Measurements from ENCODE around the gene CNGA1.
A peak's percentile ranks its signal among the peaks of the same experiment; 100 is the strongest.
"Not testable (repeated sequence)": the region's sequence is repeated elsewhere in the genome, so short reads cannot be mapped to it uniquely, and the experiment has no call there.

Gene CNGA1

GRCh38 chr4:48028696-48029095, 12.2 kb upstream of the CNGA1 start:
- no peak for DNase-seq

GRCh38 chr4:48027653-48028052, 11.2 kb upstream of the CNGA1 start:
- DNase-seq = no peak

DNA sequence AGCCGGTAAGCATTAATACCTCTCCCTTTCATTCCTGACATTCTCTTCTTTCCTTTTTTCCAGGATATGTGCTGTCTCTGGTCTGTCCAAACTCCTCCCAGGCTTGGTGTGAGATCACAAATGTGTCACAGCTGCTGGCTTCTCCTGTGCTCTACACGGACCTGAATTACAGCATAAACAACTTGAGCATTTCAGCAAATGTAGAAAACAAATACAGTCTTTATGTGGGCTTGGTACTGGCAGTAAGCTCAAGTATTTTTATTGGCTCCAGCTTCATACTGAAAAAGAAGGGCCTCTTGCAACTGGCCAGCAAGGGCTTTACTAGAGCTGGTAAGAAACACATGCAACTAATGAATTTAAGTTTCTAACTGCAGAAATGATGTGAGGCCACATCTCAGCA, 8.5 kb upstream of the CNGA1 start:
- no peak for DNase-seq

- DNase-seq = no peak
Observed at GRCh38 chr4:48024522-48024921, 8.0 kb upstream of the CNGA1 start.

GRCh38 chr4:48022192-48022799, 5.8 kb upstream of the CNGA1 start:
- DNase-seq = no peak

GRCh38 chr4:48021100-48021499, 4.6 kb upstream of the CNGA1 start:
- DNase-seq = no peak

GRCh38 chr4:48018112-48018511, 1.6 kb upstream of the CNGA1 start:
- no peak for DNase-seq

GRCh38 chr4:48017108-48017571, 659 bp upstream of the CNGA1 start:
- peak; percentile 25 to 57 for DNase-seq

GRCh38 chr4:48015678-48016077, 803 bp downstream of the CNGA1 start:
- DNase-seq = no peak

DNA sequence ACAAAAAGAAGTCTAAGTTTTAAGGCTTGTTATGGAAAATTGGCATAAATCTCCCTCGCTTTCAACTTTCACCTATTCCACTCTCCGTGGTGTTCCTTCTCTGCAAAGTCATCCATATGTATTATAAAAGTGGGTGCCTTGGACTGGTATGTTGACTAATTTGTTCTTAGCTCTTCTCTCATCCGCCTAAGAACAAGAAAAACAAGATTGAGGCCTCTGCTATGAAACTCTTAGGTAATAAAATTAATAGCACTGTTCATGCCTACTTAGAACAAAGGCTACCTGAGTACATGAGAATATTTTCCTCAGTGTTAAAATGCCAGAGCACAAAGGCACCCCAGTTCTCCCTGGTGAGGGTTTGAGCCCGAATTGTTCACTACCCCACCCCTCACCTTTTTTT, 1.3 kb downstream of the CNGA1 start:
- DNase-seq = no peak

GRCh38 chr4:48012824-48013223, 3.7 kb downstream of the CNGA1 start:
- no peak for DNase-seq

DNA sequence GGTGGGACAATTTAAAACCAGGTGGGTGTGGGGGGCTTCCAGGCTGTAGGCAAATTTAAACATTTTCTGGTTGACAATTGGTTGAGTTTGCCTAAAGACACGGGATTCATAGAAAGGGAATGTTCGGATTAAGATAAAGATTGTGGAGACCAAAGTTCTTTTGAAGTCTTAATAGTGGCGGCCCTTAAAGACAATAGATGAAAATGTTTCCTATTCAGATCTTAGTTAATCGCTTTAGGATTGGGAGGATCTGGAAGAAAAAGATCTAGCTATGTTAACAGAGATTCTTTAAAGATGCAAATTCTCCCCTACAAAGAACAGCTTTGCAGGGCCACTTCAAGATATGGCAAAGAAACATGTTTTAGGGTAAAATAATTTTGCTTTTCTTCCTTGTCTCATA, 4.8 kb downstream of the CNGA1 start:
- DNase-seq = no peak

GRCh38 chr4:48010906-48011305, 5.6 kb downstream of the CNGA1 start:
- DNase-seq = not testable (repeated sequence)

DNA sequence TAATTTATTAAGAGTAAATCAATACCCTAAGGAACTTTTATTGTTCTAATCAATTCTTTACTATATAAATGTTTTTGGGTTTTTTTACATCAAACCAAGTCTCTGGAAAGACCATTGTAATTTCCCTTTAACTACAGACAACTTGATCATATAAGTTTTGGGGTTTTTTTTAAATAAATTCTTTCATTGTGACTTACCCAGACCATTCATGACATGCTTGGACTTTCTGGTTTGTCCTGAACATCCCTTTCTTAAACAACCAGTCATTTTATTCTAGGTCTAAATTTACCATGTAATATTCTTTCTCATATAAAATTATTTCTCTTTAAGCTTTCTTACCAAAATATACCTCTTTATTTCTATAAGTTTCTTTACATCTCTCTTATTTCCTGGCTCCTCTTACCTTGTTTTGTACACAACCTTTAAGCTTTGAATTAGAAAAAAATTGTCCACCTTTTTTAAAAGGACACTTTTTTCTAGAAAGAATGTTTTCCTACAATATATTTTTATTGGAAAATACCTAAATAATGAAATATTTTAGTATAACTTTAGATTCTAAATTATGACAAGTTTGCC, 8.4 kb downstream of the CNGA1 start:
- no peak for DNase-seq

DNA sequence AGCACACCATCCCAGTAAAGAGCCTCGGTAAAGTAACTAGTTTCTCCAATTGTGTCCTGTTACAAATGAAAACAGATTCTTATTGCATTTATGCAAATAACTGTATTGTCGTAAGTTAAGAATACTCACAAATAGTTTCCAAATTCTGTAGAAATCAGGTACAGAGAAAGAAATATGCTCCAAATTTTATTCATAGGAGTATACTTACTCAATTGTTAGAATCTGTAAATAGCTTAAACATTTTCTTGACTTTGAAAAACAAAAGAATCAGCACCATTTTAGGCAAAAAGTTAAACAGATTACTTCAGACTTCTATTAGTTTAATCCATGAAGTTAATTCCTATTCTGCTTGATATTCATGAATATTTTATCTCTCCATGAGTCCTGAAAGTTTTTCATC, 10.7 kb downstream of the CNGA1 start:
- DNase-seq = no peak

DNA sequence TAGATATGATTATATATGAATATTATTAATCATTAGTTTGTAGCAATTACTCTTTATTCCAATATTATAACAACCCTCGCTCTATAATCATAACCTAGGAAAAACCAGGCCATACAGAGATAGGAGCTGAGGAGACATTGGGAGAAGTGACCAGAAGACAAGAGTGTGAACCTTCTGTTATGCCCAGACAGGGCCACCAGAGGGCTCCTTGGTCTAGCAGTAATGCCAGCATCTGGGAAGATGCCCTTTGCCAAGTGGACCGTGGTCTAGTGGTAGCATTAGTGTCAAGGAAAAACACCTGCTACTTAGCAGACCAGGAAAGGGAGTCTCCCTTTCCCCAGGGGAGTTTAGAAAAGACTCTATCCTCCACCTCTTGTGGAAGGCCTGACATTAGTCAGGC, 12.9 kb downstream of the CNGA1 start:
- peak; percentile 19 to 23 for DNase-seq

DNA sequence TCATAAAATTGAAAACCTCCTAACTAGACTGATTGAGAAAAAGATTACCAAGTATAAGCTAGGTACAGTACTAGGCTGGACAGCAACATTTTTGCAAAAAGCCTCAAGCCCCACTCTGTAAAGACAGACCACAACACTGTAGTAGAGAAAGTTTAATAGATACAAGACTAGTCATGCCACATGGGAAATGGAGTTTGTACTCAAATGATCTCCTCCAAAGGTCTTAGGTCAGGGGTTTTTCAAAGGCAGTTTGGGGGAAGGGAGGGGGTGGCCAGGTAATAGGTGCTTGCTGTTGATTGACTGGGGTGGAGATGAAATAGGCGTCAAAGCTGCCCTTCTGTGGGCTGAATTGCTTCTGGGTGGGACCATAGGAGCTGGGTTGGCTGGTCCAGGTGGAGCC, 14.2 kb downstream of the CNGA1 start:
- no peak for DNase-seq

GRCh38 chr4:47996021-47996420, 20.5 kb downstream of the CNGA1 start:
- DNase-seq = no peak

DNA sequence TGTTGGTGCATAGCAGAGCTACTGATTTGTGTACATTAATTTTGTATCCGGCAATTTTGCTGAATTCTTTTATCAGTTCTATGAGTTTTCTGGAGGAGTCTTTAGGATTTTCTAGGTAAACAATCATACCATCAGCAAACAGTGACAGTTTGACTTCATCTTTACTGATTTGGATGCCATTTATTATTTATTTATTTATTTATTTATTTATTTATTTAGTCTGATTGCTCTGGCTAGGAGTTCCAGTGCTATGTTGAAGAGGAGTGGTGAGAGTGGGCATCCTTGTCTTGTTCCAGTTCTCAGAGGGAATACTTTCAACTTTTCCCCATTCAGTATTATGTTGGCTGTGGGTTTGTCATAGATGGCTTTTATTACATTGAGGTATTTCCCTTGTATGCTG, 24.0 kb downstream of the CNGA1 start:
- DNase-seq = not testable (repeated sequence)

DNA sequence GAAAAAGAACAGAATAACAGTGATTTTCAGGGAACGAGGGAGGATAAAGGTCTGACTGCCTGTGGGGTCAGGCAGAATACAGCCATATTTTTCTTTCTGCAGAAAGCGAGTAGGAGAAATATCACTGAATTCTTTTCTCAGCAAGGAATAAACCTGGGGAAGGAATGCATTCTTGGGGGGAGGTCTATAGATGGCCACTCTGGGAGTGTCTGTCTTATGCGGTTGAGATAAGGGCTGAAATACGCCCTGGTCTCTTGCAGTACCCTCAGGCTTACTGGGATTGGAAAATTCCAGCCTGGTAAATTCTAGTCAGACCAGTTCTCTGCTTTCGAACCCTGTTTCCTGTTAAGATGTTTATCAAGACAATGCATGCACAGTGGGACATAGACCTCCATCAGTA, 26.3 kb downstream of the CNGA1 start:
- no peak for DNase-seq

DNA sequence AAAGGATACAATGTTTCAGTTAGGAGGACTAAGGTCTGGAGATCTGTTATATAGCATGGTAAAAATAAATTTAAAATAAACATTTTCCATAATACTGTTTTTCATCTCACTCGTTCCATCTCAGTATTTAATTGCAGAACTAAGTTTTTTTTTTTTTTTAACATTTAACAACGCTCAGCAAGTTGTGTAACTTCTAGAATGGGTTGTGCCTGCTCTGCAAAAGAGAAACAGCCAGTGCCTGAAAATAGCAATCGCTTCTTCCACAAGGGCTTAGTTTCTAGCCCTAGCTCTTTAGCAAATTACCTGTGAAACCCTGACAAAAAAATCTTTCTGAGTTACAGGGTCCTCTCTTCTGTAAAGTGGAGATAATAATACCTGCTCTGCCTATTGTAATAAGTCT, 41.9 kb downstream of the CNGA1 start:
- no peak for DNase-seq

- DNase-seq = no peak
Observed at GRCh38 chr4:47972721-47973120, 43.8 kb downstream of the CNGA1 start.

- DNase-seq = no peak
Observed at GRCh38 chr4:47972181-47972580, 44.3 kb downstream of the CNGA1 start.

DNA sequence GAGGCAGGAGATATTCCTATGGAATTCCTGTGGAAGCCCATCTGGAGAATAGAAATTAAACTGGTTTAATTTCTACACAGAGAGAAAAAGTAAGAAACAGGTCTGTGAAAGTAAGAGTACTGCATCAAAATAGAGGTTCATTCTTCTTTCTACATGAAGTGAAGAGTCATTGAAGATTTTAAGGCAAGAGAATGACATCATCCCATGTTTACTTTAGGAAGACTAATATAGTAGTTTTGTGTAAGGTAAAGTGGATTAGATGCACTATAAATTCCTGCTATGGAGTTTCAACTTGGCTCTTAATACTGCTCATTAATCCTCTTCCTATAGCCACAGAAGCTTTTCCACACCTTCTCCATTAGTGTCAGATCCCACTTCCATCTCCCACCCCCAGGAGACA, 47.6 kb downstream of the CNGA1 start:
- DNase-seq = no peak

DNA sequence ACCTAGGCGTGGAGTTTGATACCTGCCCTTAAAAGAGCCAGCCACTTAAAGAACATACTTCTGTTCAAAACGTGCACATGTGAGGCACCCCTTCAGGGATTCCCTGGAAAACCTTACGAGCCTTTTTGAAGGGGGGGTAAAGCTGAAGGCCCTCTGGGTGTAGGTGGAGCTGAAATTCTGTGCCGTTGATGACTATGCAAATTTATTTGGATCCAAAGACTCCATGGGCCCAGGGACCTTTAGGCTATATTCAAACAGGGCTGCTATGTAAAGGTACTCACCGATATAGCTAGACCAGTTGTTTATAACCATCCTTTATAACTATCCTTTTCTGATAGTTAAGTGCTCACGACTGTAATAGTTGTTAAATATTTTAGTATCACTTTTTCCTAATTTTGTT, 61.8 kb downstream of the CNGA1 start:
- DNase-seq = no peak

Measured in stimulated activated CD4-positive, alpha-beta T cell treated with anti-CD3 and anti-CD28 coated beads, Interleukin-2, amount 100 ng/mL, for 48 hours (primary cell).